ENCODE data around the gene FXYD4. TPM values are rescaled to one million over a fixed set of nuclear protein-coding genes. Genes with fewer than 3 reads are reported as not detected.

The FXYD4 gene
- total and polyA plus RNA-seq, 2 of the 8 experiments (the other 6 are each of a cell fraction or from before 2014, with no cell fraction given): not detected

DNA sequence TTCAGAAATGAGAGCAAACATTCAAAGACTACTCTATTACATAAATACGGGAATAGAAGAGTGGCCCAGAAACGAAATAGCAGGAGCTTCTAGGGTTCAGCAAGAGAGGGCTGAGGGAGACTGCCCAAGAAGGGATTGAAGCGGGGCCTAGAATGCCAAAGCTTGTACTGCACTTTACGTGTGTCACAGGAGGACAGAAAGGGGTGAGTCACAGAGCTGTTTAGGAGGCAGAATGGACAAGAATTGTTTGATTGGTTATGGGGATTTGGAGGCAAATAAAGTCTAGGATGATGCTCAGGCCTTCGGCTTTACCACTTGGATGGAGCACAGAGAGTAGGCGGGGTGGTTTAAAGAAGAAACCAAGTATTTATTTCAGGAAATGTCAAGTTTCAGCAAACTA lies 11.3 kb upstream of the FXYD4 start:
- no peaks in the 10 kb centered on the region for H3K36me3 ChIP-seq (ENCODE audit: control insufficient read depth in 2 of 4, insufficient read depth in 4 of 4, low read length in 3 of 4)
- DNase-seq (ENCODE audit: low read depth in 1 of 2, low spot score in 2 of 2) (no peak), FAIRE-seq (no peak)
- no peak overlapping the region for H2AFZ ChIP-seq (ENCODE audit: low read length)
- no peaks in the 10 kb centered on the region for H4K20me1 ChIP-seq (replicated peaks in 1 of 2; ENCODE audit: control insufficient read depth in 1 of 2, insufficient read depth in 2 of 2, low read length in 2 of 2)
- no peak overlapping the region for H3K9ac ChIP-seq (replicated peaks in 1 of 4; ENCODE audit: extremely low read depth in 1 of 4, low read depth in 3 of 4, low read length in 3 of 4)
- peaks cover 0 to 7% (median 6%) of the 10 kb centered on the region in 4 experiments; a peak in 6 of 7 replicates for H3K4me1 ChIP-seq (replicated peaks in 1 of 4; ENCODE audit: control insufficient read depth in 3 of 4, insufficient read depth in 4 of 4, low read length in 3 of 4)
- H3K79me2 ChIP-seq (ENCODE audit: control insufficient read depth in 1 of 2, insufficient read depth in 2 of 2, low read length in 2 of 2): no peaks in the 10 kb centered on the region
- H3K9me3 ChIP-seq (ENCODE audit: insufficient read depth in 2 of 2, low read depth in 1 of 2, low read length in 1 of 2): no peaks in the 10 kb centered on the region
- H2BK5ac ChIP-seq (ENCODE audit: low read depth, low read length): no peak overlapping the region
- H3K14ac ChIP-seq (ENCODE audit: insufficient read length): no peak overlapping the region
- H3K23ac ChIP-seq (ENCODE audit: insufficient read length): no peak overlapping the region
- 86% methylated on average over 6 of the region's 6 CpGs; no CpG with 5 or more reads in 1 of the 2 experiments for WGBS, 2 experiments (ENCODE audit: extremely low coverage in 1 of 2, insufficient coverage in 1 of 2, insufficient read length in 1 of 2, insufficient replicate concordance in 2 of 2, low coverage in 1 of 2, low lambda C conversion rate in 2 of 2, missing lambda C conversion rate in 1 of 2)
- H4K91ac ChIP-seq (replicated peaks; ENCODE audit: insufficient read length, low read length): no peak overlapping the region
- H3K4me3 ChIP-seq (ENCODE audit: extremely low read depth in 1 of 4, insufficient read depth in 2 of 4, low read depth in 3 of 4, low read length in 4 of 4): no peak overlapping the region
- H2BK120ac ChIP-seq (replicated peaks; ENCODE audit: low read depth, low read length): no peak overlapping the region
- no peak overlapping the region for H3K27ac ChIP-seq (ENCODE audit: low read depth, low read length)
- H2AK5ac ChIP-seq (ENCODE audit: low read depth, low read length): 0 out of 2 replicates have a peak overlapping the region, but pooled peaks have one; percentile 39
- peaks cover 9% of the 10 kb centered on the region; the same call in 1 of the 2 replicates for H3K23me2 ChIP-seq (ENCODE audit: low read depth, low read length)
- ChIA-PET POLR2A (ENCODE audit: partially characterized antibody) (interaction anchor here (1.0 kb wide), 2 partner anchors 16 to 46 kb away, joined by 3 read pairs; no protein-coding TSS in a partner anchor), CTCF (ENCODE audit: partially characterized antibody) (interaction anchor here (1.4 to 1.9 kb wide), 2 partner anchors 11 to 155 kb away, joined by 4 to 9 read pairs; no protein-coding TSS in a partner anchor)
- no peak overlapping the region for H2BK20ac ChIP-seq (ENCODE audit: low read length)
- no peak overlapping the region for H3K56ac ChIP-seq (replicated peaks; ENCODE audit: insufficient read length, low read depth, low read length)
- no peak overlapping the region for H2BK15ac ChIP-seq (ENCODE audit: low read length)
- H3K18ac ChIP-seq (ENCODE audit: extremely low read depth, low read length): no peak overlapping the region
- no peak overlapping the region for H4K8ac ChIP-seq (ENCODE audit: extremely low read depth, insufficient read depth, low read length)
- H4K5ac ChIP-seq (ENCODE audit: insufficient read length, low read depth, low read length): no peak overlapping the region
- no peaks in the 10 kb centered on the region for H3K79me1 ChIP-seq (ENCODE audit: low read depth, low read length)
- no peak overlapping the region for H2BK12ac ChIP-seq (ENCODE audit: low read depth, low read length)
- H3K4me2 ChIP-seq (ENCODE audit: insufficient read depth in 1 of 2, low read depth in 2 of 2, low read length in 2 of 2): no peak overlapping the region
- no peak overlapping the region for H3K4ac ChIP-seq (replicated peaks; ENCODE audit: insufficient read length, low read depth, low read length)
- no peaks in the 10 kb centered on the region; a peak in 2 of 7 replicates for H3K27me3 ChIP-seq (replicated peaks in 1 of 4; ENCODE audit: control insufficient read depth in 3 of 4, extremely low read depth in 1 of 4, insufficient read depth in 3 of 4, low read length in 3 of 4)
- TF ChIP-seq JUND (IDR thresholded peaks at IDR 0.05; ENCODE audit: low read length): no peak
- no peak for TF ChIP-seq BACH1 (IDR thresholded peaks at IDR 0.05; ENCODE audit: low read length)
- TF ChIP-seq MAFK (IDR thresholded peaks at IDR 0.05; ENCODE audit: low read depth, low read length): no peak
- no peak for TF ChIP-seq BCL11A (IDR thresholded peaks at IDR 0.05; ENCODE audit: low read depth in 2 of 2, low read length in 2 of 2)
- no peak for TF ChIP-seq RNF2 (IDR thresholded peaks at IDR 0.05; ENCODE audit: borderline replicate concordance, low read depth, low read length, missing control alignments, poor library complexity, severe bottlenecking)
- no peak for TF ChIP-seq CHD2 (IDR thresholded peaks at IDR 0.05; ENCODE audit: low read length)
- no peak for TF ChIP-seq SIRT6 (IDR thresholded peaks at IDR 0.05; ENCODE audit: low read length)
- TF ChIP-seq ASH2L (IDR thresholded peaks at IDR 0.05; ENCODE audit: low read length): no peak
- TF ChIP-seq SP1 (IDR thresholded peaks at IDR 0.05; ENCODE audit: low read depth, low read length): no peak
- no peak for TF ChIP-seq HDAC2 (IDR thresholded peaks at IDR 0.05; ENCODE audit: borderline replicate concordance in 1 of 2, low read depth in 2 of 2, low read length in 2 of 2)
- TF ChIP-seq HDAC6 (IDR thresholded peaks at IDR 0.05; ENCODE audit: low read depth, low read length): no peak
- TF ChIP-seq TEAD4 (IDR thresholded peaks at IDR 0.05; ENCODE audit: low read depth, low read length): no peak
- no peak for TF ChIP-seq ZNF274 (IDR thresholded peaks at IDR 0.05; ENCODE audit: borderline replicate concordance, extremely low read depth, low read length)
- no peak for TF ChIP-seq ATF3 (IDR thresholded peaks at IDR 0.05; ENCODE audit: insufficient read depth, low read depth, low read length)

Data from H1 (cell line).